Endometrium (tissue), 2 donors: ENCODE results near the gene BHLHA9.
"Not testable (repeated sequence)": the region's sequence is repeated elsewhere in the genome, so short reads cannot be mapped to it uniquely, and the experiment has no call there.

ENCODE experiments used
- FAIRE-seq: peaks from 2 replicates; lab custom pipeline; 2012; peaks lifted over from hg19 to GRCh38; lab: Jason Lieb, UNC
- donor health status: control.
- donor health status: control.

Gene BHLHA9

GRCh38 chr17:1270210-1271029, at the start of gene BHLHA9:
TSS of gene BHLHA9 (plus strand) at chr17:1270444. CDS start at chr17:1270564, 120 bp downstream.
- no peak for FAIRE-seq

GRCh38 chr17:1221209-1221608, 49.0 kb upstream of the BHLHA9 start:
- FAIRE-seq: no peak

- no peak for FAIRE-seq
These were observed 47.9 kb upstream of the BHLHA9 start for GRCh38 chr17:1222321-1222720.

- no peak for FAIRE-seq
These were observed 46.6 kb upstream of the BHLHA9 start for GRCh38 chr17:1223662-1224061.

GRCh38 chr17:1224330-1224729, 45.9 kb upstream of the BHLHA9 start:
- no peak for FAIRE-seq

GRCh38 chr17:1226308-1226707, 43.9 kb upstream of the BHLHA9 start:
- FAIRE-seq: no peak

GRCh38 chr17:1227365-1227764, 42.9 kb upstream of the BHLHA9 start:
- no peak for FAIRE-seq

- FAIRE-seq: no peak
These were observed 42.1 kb upstream of the BHLHA9 start for GRCh38 chr17:1227917-1228780.

- FAIRE-seq: no peak
These were observed 41.4 kb upstream of the BHLHA9 start for GRCh38 chr17:1228781-1229348.

- FAIRE-seq: no peak
These were observed 40.8 kb upstream of the BHLHA9 start for GRCh38 chr17:1229349-1229899.

- FAIRE-seq: no peak
These were observed 40.2 kb upstream of the BHLHA9 start for GRCh38 chr17:1229900-1230501.

GRCh38 chr17:1231456-1231855, 38.8 kb upstream of the BHLHA9 start:
- no peak for FAIRE-seq

GRCh38 chr17:1232331-1232730, 37.9 kb upstream of the BHLHA9 start:
- FAIRE-seq: no peak

GRCh38 chr17:1232786-1233185, 37.5 kb upstream of the BHLHA9 start:
- no peak for FAIRE-seq

GRCh38 chr17:1234455-1234854, 35.8 kb upstream of the BHLHA9 start:
- FAIRE-seq: no peak

GRCh38 chr17:1237471-1237870, 32.8 kb upstream of the BHLHA9 start:
- FAIRE-seq: no peak

- no peak for FAIRE-seq
These were observed 31.0 kb upstream of the BHLHA9 start for GRCh38 chr17:1239210-1239609.

GRCh38 chr17:1240426-1240825, 29.8 kb upstream of the BHLHA9 start:
- FAIRE-seq: not testable (repeated sequence)

GRCh38 chr17:1241929-1242328, 28.3 kb upstream of the BHLHA9 start:
- no peak for FAIRE-seq

- no peak for FAIRE-seq
These were observed 25.6 kb upstream of the BHLHA9 start for GRCh38 chr17:1244606-1245012.

- FAIRE-seq: no peak
These were observed 18.2 kb upstream of the BHLHA9 start for GRCh38 chr17:1251866-1252608.
